ENCODE results near the gene ACOT6.
"Not testable (repeated sequence)": the region's sequence is repeated elsewhere in the genome, so short reads cannot be mapped to it uniquely, and the experiment has no call there.

ACOT6 gene

GRCh38 chr14:73602994-73603393 lies 9.3 kb upstream of the ACOT6 start:
- no peak for DNase-seq

- no peak for DNase-seq
Observed at GRCh38 chr14:73606271-73606670, 6.0 kb upstream of the ACOT6 start.

- DNase-seq: no peak
Observed at GRCh38 chr14:73607241-73607640, 5.1 kb upstream of the ACOT6 start.

GRCh38 chr14:73610687-73611086 lies 1.6 kb upstream of the ACOT6 start:
- no peak for DNase-seq

GRCh38 chr14:73613046-73613383 lies 698 bp downstream of the ACOT6 start:
- DNase-seq: no peak

GRCh38 chr14:73613419-73613963 lies 1.2 kb downstream of the ACOT6 start:
- no peak for DNase-seq

- no peak for DNase-seq
Observed at GRCh38 chr14:73616831-73617230, 4.5 kb downstream of the ACOT6 start.

GRCh38 chr14:73619524-73619923 lies 7.2 kb downstream of the ACOT6 start:
- DNase-seq: no peak

- no peak for DNase-seq
Observed at GRCh38 chr14:73620268-73620667, 8.0 kb downstream of the ACOT6 start.

GRCh38 chr14:73623504-73624054 lies 11.3 kb downstream of the ACOT6 start:
- DNase-seq: no peak

GRCh38 chr14:73625706-73626105 lies 13.4 kb downstream of the ACOT6 start:
- no peak for DNase-seq

- no peak for DNase-seq
Observed at GRCh38 chr14:73627151-73627558, 14.8 kb downstream of the ACOT6 start.

- no peak for DNase-seq
Observed at GRCh38 chr14:73630009-73630780, 17.9 kb downstream of the ACOT6 start.

- peak; percentile 14 for DNase-seq
Observed at GRCh38 chr14:73633116-73634010, 21.0 kb downstream of the ACOT6 start.

- DNase-seq: peak; percentile 14
Observed at GRCh38 chr14:73634011-73634833, 21.9 kb downstream of the ACOT6 start.

- not testable (repeated sequence) for DNase-seq
Observed at GRCh38 chr14:73636355-73636754, 24.0 kb downstream of the ACOT6 start.

- DNase-seq: no peak
Observed at GRCh38 chr14:73637830-73638229, 25.5 kb downstream of the ACOT6 start.

GRCh38 chr14:73640796-73641365 lies 28.6 kb downstream of the ACOT6 start:
- DNase-seq: no peak

GRCh38 chr14:73644531-73645247 lies 32.4 kb downstream of the ACOT6 start, which contains the start of gene DNAL1:
TSS of gene DNAL1 (plus strand) at chr14:73644986. CDS start at chr14:73645040, 54 bp downstream.
- peak; percentile 83 for DNase-seq

GRCh38 chr14:73645248-73645610 lies 32.9 kb downstream of the ACOT6 start:
- no peak for DNase-seq

GRCh38 chr14:73651005-73651404 lies 38.7 kb downstream of the ACOT6 start:
- DNase-seq: no peak

All from activated gamma-delta T cell (primary cell).